ENCODE data around the gene GFPT2.

- TF ChIP-seq SUZ12 (IDR thresholded peaks at IDR 0.05; ENCODE audit: extremely low read depth, insufficient read depth, insufficient read length) (no peak), YY1 (IDR thresholded peaks at IDR 0.05; ENCODE audit: insufficient read depth, insufficient read length) (no peak), ZNF274 (IDR thresholded peaks at IDR 0.05; ENCODE audit: low read depth, low read length) (no peak)
These were observed 21.5 kb downstream of the GFPT2 start for GRCh38 chr5:180331647-180331950.

All from NT2/D1 (cell line).